Esophagus squamous epithelium (tissue), 5 donors: ENCODE data around the gene SALL2. TPM values are rescaled to one million over a fixed set of nuclear protein-coding genes. Genes with fewer than 3 reads are reported as not detected.

ENCODE experiments used
- DNase-seq: peaks from one replicate; lab custom pipeline; 2025; lab: John Stamatoyannopoulos, UW
- H3K27ac ChIP-seq, 4 donors: fragments of 200-600 bp; sonication (generic); one replicate each; pipeline ENCODE4 v1.5.1; 2016 to 2019; ENCODE audit warnings: mild to moderate bottlenecking in 1 of 4
- H3K27me3 ChIP-seq, 4 donors: fragments of 200-600 bp; sonication (generic); 1 replicate in 3 of 4; 2 replicates in 1 of 4; pipeline versions ENCODE4 v1.5.1 to v1.6.0; 2017 to 2021; ENCODE audit warnings: antibody characterized with exemption in 1 of 4
- H3K36me3 ChIP-seq, 3 donors: fragments of 200-600 bp; sonication (generic); one replicate each; pipeline ENCODE4 v1.5.1; 2016 to 2019
- H3K4me1 ChIP-seq, 3 donors: fragments of 200-600 bp; sonication (generic); one replicate each; pipeline ENCODE4 v1.5.1; 2017 to 2019
- H3K4me3 ChIP-seq, 4 donors: fragments of 200-600 bp; sonication (generic); 1 replicate in 3 of 4; 2 replicates in 1 of 4; pipeline ENCODE4 v1.5.1; 2016 to 2019; ENCODE audit warnings: mild to moderate bottlenecking in 2 of 4, moderate library complexity in 1 of 4
- H3K9me3 ChIP-seq, 3 donors: fragments of 200-600 bp; sonication (generic); one replicate each; pipeline ENCODE4 v1.5.1; 2016 to 2019
- POLR2A ChIP-seq, 4 donors: fragments of 450-650 bp; IDR thresholded peaks; one replicate each; pipeline ENCODE4 v1.6.1; 2017; ENCODE audit warnings: antibody characterized with exemption in 4 of 4, mild to moderate bottlenecking in 4 of 4, moderate library complexity in 3 of 4
- WGBS, 2 donors: methylation state at CpG; one replicate each; pipeline ENCODE4 v1.1.5; 2018; 5-methylcytosine and 5-hydroxymethylcytosine counted together
- intact Hi-C: fragments of 100-400 bp; cut with DNase I; formaldehyde crosslinking; loops from one replicate; pipeline ENCODE4 v1.15.0; 2022
- total RNA-seq, 4 donors: library from RNA; depleted of rRNA; stranded (reverse); fragments of >200 nt; gene quantifications; one replicate each; pipeline ENCODE4 v1.1.0, GENCODE V29; 2016
- TF ChIP-seq, protein P1 (sequence below), 6 experiments: fragments of 450-650 bp in 4 of 6; fragments of 200-600 bp in 2 of 6; sonication (generic) in 2 of 6; IDR thresholded peaks; one replicate each; pipeline ENCODE4 v1.5.1; 2016 to 2019; ENCODE audit warnings: antibody characterized with exemption in 6 of 6, mild to moderate bottlenecking in 4 of 6, moderate library complexity in 4 of 6
- donor health status: DM: yes; HTN: yes; CAD: no.

SALL2 gene
- total RNA-seq, 4 donors from 2014 or later = 0.83 to 5.1 (median 1.9) TPM

GRCh38 chr14:21536418-21537089, 10.4 kb upstream of the SALL2 start:
- 6 to 9% methylated on average over 19 to 24 of the region's 25 CpGs for WGBS, 2 donors
- Histone ChIP-seq H3K9me3 (no peaks in the 10 kb centered on the region), H3K4me3 (peak overlapping the region in 3 of 4 donors; percentile 23 to 62 (median 24)), H3K4me1 (peaks cover 0 to 16% (median 10%) of the 10 kb centered on the region in 3 donors), H3K27me3 (peaks cover 0 to 67% (median 0%) of the 10 kb centered on the region in 4 donors), H3K36me3 (no peaks in the 10 kb centered on the region), H3K27ac (no peak overlapping the region)
- TF ChIP-seq, protein P1, sequence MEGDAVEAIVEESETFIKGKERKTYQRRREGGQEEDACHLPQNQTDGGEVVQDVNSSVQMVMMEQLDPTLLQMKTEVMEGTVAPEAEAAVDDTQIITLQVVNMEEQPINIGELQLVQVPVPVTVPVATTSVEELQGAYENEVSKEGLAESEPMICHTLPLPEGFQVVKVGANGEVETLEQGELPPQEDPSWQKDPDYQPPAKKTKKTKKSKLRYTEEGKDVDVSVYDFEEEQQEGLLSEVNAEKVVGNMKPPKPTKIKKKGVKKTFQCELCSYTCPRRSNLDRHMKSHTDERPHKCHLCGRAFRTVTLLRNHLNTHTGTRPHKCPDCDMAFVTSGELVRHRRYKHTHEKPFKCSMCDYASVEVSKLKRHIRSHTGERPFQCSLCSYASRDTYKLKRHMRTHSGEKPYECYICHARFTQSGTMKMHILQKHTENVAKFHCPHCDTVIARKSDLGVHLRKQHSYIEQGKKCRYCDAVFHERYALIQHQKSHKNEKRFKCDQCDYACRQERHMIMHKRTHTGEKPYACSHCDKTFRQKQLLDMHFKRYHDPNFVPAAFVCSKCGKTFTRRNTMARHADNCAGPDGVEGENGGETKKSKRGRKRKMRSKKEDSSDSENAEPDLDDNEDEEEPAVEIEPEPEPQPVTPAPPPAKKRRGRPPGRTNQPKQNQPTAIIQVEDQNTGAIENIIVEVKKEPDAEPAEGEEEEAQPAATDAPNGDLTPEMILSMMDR (IDR thresholded peaks at IDR 0.05) = no peak
- no peak for TF ChIP-seq POLR2A (IDR thresholded peaks at IDR 0.05)
- intact Hi-C loops = no loop called here
- DNase-seq = no peak

DNA sequence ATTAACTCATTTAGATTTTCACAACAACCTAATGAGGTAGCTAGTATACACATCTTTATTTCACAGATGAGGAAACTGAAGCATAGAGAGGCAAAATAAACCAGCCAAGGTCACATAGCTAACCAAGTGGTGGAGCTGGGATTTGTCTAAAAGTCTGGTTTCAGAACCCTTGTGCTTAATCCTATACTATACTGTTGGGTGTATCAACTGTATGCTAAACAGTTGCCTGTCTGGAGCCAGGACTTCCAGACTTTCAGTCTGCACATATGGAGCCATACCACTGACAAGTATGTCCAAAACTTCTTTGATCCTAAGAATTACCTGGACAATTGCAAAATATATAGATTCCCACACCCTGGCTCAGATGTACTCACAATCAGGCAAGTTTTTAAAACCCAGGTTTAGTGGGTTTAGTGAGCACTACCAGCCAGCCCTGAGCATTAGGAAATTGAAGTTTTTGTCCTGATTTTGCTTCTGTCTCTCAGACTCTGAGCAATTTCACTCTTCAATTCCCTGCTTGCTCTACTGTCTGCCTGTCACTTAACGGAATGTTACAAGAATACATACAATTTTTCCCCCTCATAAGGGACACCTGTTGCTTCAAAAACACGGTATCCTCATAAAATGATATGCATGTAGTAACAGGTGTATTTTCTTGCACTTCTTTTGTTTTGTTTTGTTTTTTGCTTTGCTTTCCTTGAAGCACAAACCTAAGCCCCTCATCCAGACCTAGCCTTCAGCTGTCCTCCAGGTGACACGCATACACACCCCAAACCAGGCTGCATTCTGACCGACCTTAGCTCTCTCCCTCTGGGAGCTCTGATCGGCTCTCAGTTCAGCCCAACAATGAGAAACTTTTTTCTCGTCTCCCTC, 9.6 kb upstream of the SALL2 start:
- WGBS, 2 donors = 32 to 50% methylated on average over 6 of the region's 6 CpGs
- Histone ChIP-seq H3K36me3 (no peaks in the 10 kb centered on the region), H3K27me3 (peaks cover 0 to 67% (median 0%) of the 10 kb centered on the region in 4 donors), H3K9me3 (no peaks in the 10 kb centered on the region), H3K27ac (no peak overlapping the region), H3K4me1 (peaks cover 0 to 16% (median 10%) of the 10 kb centered on the region in 3 donors), H3K4me3 (peak overlapping the region in 1 of 4 donors; percentile 62)
- intact Hi-C loops = no loop called here
- no peak for TF ChIP-seq POLR2A (IDR thresholded peaks at IDR 0.05)
- TF ChIP-seq, protein P1 (IDR thresholded peaks at IDR 0.05) = no peak
- no peak for DNase-seq

DNA sequence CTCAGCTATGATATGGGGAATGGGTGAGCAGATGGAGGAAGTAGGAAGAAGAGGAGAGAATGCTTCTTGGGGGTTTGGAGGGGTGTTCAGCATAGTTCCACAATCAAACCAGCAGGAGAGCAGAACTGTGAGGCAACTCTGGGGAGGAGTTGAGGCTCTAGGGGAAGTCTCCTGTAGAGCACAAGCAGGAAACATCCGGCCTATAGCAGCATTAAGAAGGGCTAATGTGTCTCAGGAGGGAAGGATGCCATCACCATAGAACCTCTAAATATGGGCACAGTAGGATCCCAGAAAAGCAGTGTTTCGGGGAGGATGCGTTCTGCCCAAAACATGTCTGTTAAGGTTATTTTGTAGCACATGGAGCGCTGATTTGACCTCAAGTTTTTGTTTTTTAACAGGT, 8.4 kb upstream of the SALL2 start:
- TF ChIP-seq, protein P1 (IDR thresholded peaks at IDR 0.05) = no peak
- no peak for TF ChIP-seq POLR2A (IDR thresholded peaks at IDR 0.05)
- 66 to 68% methylated on average over 4 of the region's 4 CpGs for WGBS, 2 donors
- no peak for DNase-seq

DNA sequence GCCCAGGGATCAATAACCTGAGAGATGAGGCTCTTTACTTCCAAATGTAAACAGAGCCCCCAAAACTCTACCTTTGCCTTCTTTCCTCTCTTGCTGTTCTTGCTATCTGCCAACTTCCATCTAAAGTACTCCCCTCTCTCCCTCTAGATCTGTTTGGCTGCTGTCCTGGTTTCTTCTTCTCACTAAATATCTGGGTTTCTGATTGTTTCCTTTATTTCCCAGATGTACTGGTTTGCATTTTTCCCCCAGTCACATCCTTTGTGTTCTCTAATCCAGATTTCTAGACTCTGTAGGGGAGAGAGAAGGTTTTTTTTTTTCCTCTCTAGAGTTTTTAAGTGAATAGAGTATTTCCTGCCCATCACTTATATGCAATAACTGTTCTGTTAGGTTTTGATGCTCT, 7.1 kb upstream of the SALL2 start:
- Histone ChIP-seq H3K27me3 (peaks cover 0 to 50% (median 0%) of the 10 kb centered on the region in 4 donors), H3K4me1 (peaks cover 0 to 16% (median 10%) of the 10 kb centered on the region in 3 donors), H3K36me3 (no peaks in the 10 kb centered on the region), H3K27ac (no peak overlapping the region), H3K4me3 (no peak overlapping the region), H3K9me3 (no peaks in the 10 kb centered on the region)
- intact Hi-C loops = no loop called here
- DNase-seq = no peak
- TF ChIP-seq, protein P1 (IDR thresholded peaks at IDR 0.05) = no peak
- no peak for TF ChIP-seq POLR2A (IDR thresholded peaks at IDR 0.05)

More for the DNA sequence above, 8.4 kb upstream of the SALL2 start:
- Histone ChIP-seq H3K36me3 (no peaks in the 10 kb centered on the region), H3K9me3 (no peaks in the 10 kb centered on the region), H3K27ac (no peak overlapping the region), H3K27me3 (peaks cover 0 to 58% (median 0%) of the 10 kb centered on the region in 4 donors), H3K4me3 (no peak overlapping the region), H3K4me1 (peaks cover 0 to 16% (median 10%) of the 10 kb centered on the region in 3 donors)
- intact Hi-C loops = no loop called here

DNA sequence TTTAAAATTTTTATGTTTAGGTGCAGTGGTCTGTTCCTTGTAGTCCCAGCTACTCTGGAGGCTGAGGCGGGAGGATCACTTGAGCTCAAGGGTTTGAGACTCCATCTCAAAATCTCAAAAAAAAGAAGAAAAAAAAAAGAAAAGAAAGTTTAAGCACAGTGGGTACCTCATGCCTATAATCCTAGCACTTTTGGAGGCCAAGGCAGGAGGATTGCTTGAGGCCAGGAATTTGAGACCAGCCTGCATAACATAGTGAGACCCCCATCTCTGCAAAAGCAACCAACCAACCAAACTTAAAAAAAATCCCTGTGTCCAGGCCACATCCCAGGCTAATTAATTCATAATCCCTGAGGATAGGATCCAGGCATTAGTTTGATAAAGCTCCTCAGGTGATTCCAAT, 3.4 kb upstream of the SALL2 start:
- Histone ChIP-seq H3K4me1 (peaks cover 0 to 25% (median 0%) of the 10 kb centered on the region in 3 donors), H3K27me3 (peaks cover 0 to 13% (median 0%) of the 10 kb centered on the region in 4 donors), H3K36me3 (peaks cover 0 to 5% (median 0%) of the 10 kb centered on the region in 3 donors), H3K9me3 (no peaks in the 10 kb centered on the region), H3K4me3 (no peak overlapping the region), H3K27ac (no peak overlapping the region)
- 88 to 100% methylated on average over 1 of the region's 1 CpG for WGBS, 2 donors
- intact Hi-C loops = no loop called here
- DNase-seq = no peak
- TF ChIP-seq, protein P1 (IDR thresholded peaks at IDR 0.05) = no peak
